OCI-LY1 (cell line): ENCODE results near the gene CELF2.

Source experiments
- H2AFZ ChIP-seq: fragments of 200-600 bp; sonication (generic), shearing (Covaris generic); 2 replicates; pipeline ENCODE4 v1.6.0; 2014; ENCODE audit warnings: antibody characterized with exemption, mild to moderate bottlenecking, low read length
- H3F3A ChIP-seq: fragments of 200-600 bp; sonication (generic), shearing (Covaris generic); 2 replicates; pipeline ENCODE4 v1.6.0; 2014; ENCODE audit warnings: mild to moderate bottlenecking, antibody characterized with exemption, low read length, moderate library complexity; ENCODE audit not compliant: insufficient read depth
- H3K27ac ChIP-seq: fragments of 200-600 bp; sonication (generic); 2 replicates; pipeline ENCODE4 v1.5.1; 2014; ENCODE audit warnings: low read length, mixed run types, mild to moderate bottlenecking, low read depth; ENCODE audit not compliant: poor library complexity, severe bottlenecking
- H3K27me3 ChIP-seq: fragments of 200-600 bp; sonication (generic); 2 replicates; pipeline ENCODE4 v1.6.0; 2014; ENCODE audit warnings: antibody characterized with exemption, mild to moderate bottlenecking, low read length, moderate library complexity; ENCODE audit not compliant: insufficient read depth
- H3K36me3 ChIP-seq: fragments of 200-600 bp; sonication (generic); 2 replicates; pipeline ENCODE4 v1.6.1; 2014; ENCODE audit warnings: mild to moderate bottlenecking, antibody characterized with exemption, low read length, moderate library complexity, mixed read lengths; ENCODE audit not compliant: insufficient read depth
- H3K4me1 ChIP-seq: fragments of 200-600 bp; sonication (generic); 2 replicates; pipeline ENCODE4 v1.5.1; 2014; ENCODE audit warnings: mild to moderate bottlenecking, low read length, moderate library complexity; ENCODE audit not compliant: insufficient read depth, severe bottlenecking
- H3K4me2 ChIP-seq: fragments of 200-600 bp; sonication (generic), shearing (Covaris generic); 2 replicates; pipeline ENCODE4 v1.6.1; 2014; ENCODE audit warnings: low read length
- H3K4me3 ChIP-seq: fragments of 200-600 bp; sonication (generic); 2 replicates; pipeline ENCODE4 v1.5.1; 2014; ENCODE audit warnings: low read length, low read depth, mild to moderate bottlenecking, mixed read lengths; ENCODE audit not compliant: poor library complexity, severe bottlenecking
- H3K79me2 ChIP-seq: fragments of 200-600 bp; shearing (Covaris generic); 2 replicates; pipeline ENCODE4 v1.6.1; 2016; ENCODE audit warnings: mixed run types, low read length, mixed read lengths; ENCODE audit not compliant: insufficient read depth
- H3K9ac ChIP-seq: fragments of 200-600 bp; sonication (generic), shearing (Covaris generic); 2 replicates; pipeline ENCODE4 v1.6.1; 2014; ENCODE audit warnings: mild to moderate bottlenecking, low read length, mixed read lengths
- H3K9me2 ChIP-seq: fragments of 200-600 bp; sonication (generic), shearing (Covaris generic); 2 replicates; pipeline ENCODE4 v1.6.1; 2014; ENCODE audit warnings: low read depth, mild to moderate bottlenecking, low read length, mixed read lengths
- H3K9me3 ChIP-seq: fragments of 200-600 bp; shearing (Covaris generic); 2 replicates; pipeline ENCODE4 v1.6.1; 2014; ENCODE audit warnings: low read length, mixed read lengths
- H4K20me1 ChIP-seq: fragments of 200-600 bp; sonication (generic), shearing (Covaris generic); 2 replicates; pipeline ENCODE4 v1.6.0; 2016; ENCODE audit warnings: mild to moderate bottlenecking, low read length; ENCODE audit not compliant: insufficient read depth
- CTCF ChIP-seq: fragments of 200-600 bp; sonication (generic), shearing (Covaris generic); IDR thresholded peaks from 2 replicates; pipeline ENCODE4 v1.5.1; 2017; ENCODE audit warnings: mild to moderate bottlenecking, antibody characterized with exemption, low read length, moderate library complexity, mixed read lengths
- EZH2 ChIP-seq: fragments of 200-600 bp; sonication (generic), shearing (Covaris generic); IDR thresholded peaks from 2 replicates; pipeline ENCODE4 v1.8.0; 2017; ENCODE audit warnings: borderline replicate concordance, mixed run types, mild to moderate bottlenecking, antibody characterized with exemption, low read length, moderate library complexity, mixed read lengths

CELF2 gene

GRCh38 chr10:11043446-11044127 lies 25.9 kb downstream of the CELF2 start:
- TF ChIP-seq CTCF (no peak), EZH2 (no peak)
- no peak overlapping the region for H3K4me3 ChIP-seq

GRCh38 chr10:11045487-11045886 lies 27.8 kb downstream of the CELF2 start:
- Histone ChIP-seq H3K9me2 (no peaks in the 10 kb centered on the region), H2AFZ (no peak overlapping the region), H3K36me3 (no peaks in the 10 kb centered on the region), H3K27ac (no peak overlapping the region), H3K27me3 (no peaks in the 10 kb centered on the region), H3K9ac (no peak overlapping the region), H4K20me1 (no peaks in the 10 kb centered on the region), H3K4me3 (no peak overlapping the region), H3K4me1 (no peaks in the 10 kb centered on the region), H3F3A (no peaks in the 10 kb centered on the region), H3K4me2 (no peak overlapping the region), H3K79me2 (no peaks in the 10 kb centered on the region), H3K9me3 (no peaks in the 10 kb centered on the region)
- TF ChIP-seq EZH2 (no peak), CTCF (no peak)

More at GRCh38 chr10:11043446-11044127, 25.9 kb downstream of the CELF2 start:
- Histone ChIP-seq H3K27me3 (no peaks in the 10 kb centered on the region), H3K9me2 (no peaks in the 10 kb centered on the region), H3F3A (no peaks in the 10 kb centered on the region), H3K4me1 (no peaks in the 10 kb centered on the region), H3K4me2 (no peak overlapping the region), H3K36me3 (no peaks in the 10 kb centered on the region), H3K27ac (no peak overlapping the region), H4K20me1 (no peaks in the 10 kb centered on the region), H3K79me2 (no peaks in the 10 kb centered on the region), H3K9me3 (no peaks in the 10 kb centered on the region), H3K9ac (no peak overlapping the region), H2AFZ (no peak overlapping the region)

GRCh38 chr10:11045995-11046775 lies 28.5 kb downstream of the CELF2 start:
- no peaks in the 10 kb centered on the region for H4K20me1 ChIP-seq
- H3K36me3 ChIP-seq: no peaks in the 10 kb centered on the region
- no peak for TF ChIP-seq EZH2
- no peak for TF ChIP-seq CTCF
- no peaks in the 10 kb centered on the region for H3K27me3 ChIP-seq
- H3K4me1 ChIP-seq: no peaks in the 10 kb centered on the region
- H3F3A ChIP-seq: no peaks in the 10 kb centered on the region
- H3K4me3 ChIP-seq: no peak overlapping the region
- H2AFZ ChIP-seq: no peak overlapping the region
- H3K9me2 ChIP-seq: no peaks in the 10 kb centered on the region
- H3K79me2 ChIP-seq: no peaks in the 10 kb centered on the region
- no peak overlapping the region for H3K4me2 ChIP-seq
- no peak overlapping the region for H3K27ac ChIP-seq
- H3K9ac ChIP-seq: no peak overlapping the region
- H3K9me3 ChIP-seq: no peaks in the 10 kb centered on the region
